Middle frontal gyrus (tissue), 1 donor: ENCODE measurements around the gene B4GALT5.

Experiments
- DNase-seq: peaks from one replicate; pipeline ENCODE4 v3.0.0-alpha.2; 2015; ENCODE audit warnings: low spot score; ENCODE audit errors: extremely low spot score

B4GALT5 gene

GRCh38 chr20:49608752-49609670, 104.7 kb downstream of the B4GALT5 start:
- DNase-seq, result peak; percentile 37

- DNase-seq, result no peak
Measured at GRCh38 chr20:49607568-49607967, 106.1 kb downstream of the B4GALT5 start.

- no peak for DNase-seq
Measured at GRCh38 chr20:49603209-49603627, 110.5 kb downstream of the B4GALT5 start.

- no peak for DNase-seq
Measured at GRCh38 chr20:49602345-49603208, 111.1 kb downstream of the B4GALT5 start.

GRCh38 chr20:49601153-49601924, 112.3 kb downstream of the B4GALT5 start:
- no peak for DNase-seq

GRCh38 chr20:49599746-49600113, 113.9 kb downstream of the B4GALT5 start:
- DNase-seq, result no peak

GRCh38 chr20:49597825-49598395, 115.8 kb downstream of the B4GALT5 start:
- no peak for DNase-seq

- DNase-seq, result no peak
Measured at GRCh38 chr20:49595811-49596561, 117.7 kb downstream of the B4GALT5 start.

- no peak for DNase-seq
Measured at GRCh38 chr20:49595346-49595745, 118.3 kb downstream of the B4GALT5 start.

GRCh38 chr20:49594931-49595315, 118.8 kb downstream of the B4GALT5 start:
- DNase-seq, result no peak

GRCh38 chr20:49594143-49594930, 119.3 kb downstream of the B4GALT5 start:
- no peak for DNase-seq

GRCh38 chr20:49593466-49594142, 120.1 kb downstream of the B4GALT5 start:
- DNase-seq, result no peak

- no peak for DNase-seq
Measured at GRCh38 chr20:49592120-49592519, 121.6 kb downstream of the B4GALT5 start.

- DNase-seq, result no peak
Measured at GRCh38 chr20:49591217-49591865, 122.3 kb downstream of the B4GALT5 start.

- DNase-seq, result no peak
Measured at GRCh38 chr20:49590163-49591017, 123.3 kb downstream of the B4GALT5 start.

GRCh38 chr20:49589747-49590146, 123.9 kb downstream of the B4GALT5 start:
- DNase-seq, result no peak

- no peak for DNase-seq
Measured at GRCh38 chr20:49587111-49587570, 126.5 kb downstream of the B4GALT5 start.
